Measurements from ENCODE around the gene COL23A1.

The COL23A1 gene

DNA sequence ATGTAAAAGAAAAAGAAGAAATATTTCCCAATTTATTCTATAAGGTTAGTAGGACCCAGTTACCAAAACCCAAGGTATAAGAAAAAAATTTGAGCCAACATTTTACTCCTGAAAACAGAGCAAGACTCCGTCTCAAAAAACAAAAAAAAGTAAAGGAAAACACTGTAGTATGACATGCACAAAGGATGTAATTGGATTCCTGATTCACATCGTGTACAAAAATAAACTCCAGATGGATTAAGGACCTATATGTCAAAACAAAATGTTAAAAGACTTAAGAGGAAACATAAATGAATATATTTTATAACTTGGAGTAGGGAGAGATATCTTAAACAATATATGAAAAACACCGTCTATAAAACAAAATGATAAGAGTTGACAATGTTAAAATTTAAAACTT, 371.4 kb downstream of the COL23A1 start:
- H3K4me3 ChIP-seq (ENCODE audit: low read depth, low read length), result no peak overlapping the region

DNA sequence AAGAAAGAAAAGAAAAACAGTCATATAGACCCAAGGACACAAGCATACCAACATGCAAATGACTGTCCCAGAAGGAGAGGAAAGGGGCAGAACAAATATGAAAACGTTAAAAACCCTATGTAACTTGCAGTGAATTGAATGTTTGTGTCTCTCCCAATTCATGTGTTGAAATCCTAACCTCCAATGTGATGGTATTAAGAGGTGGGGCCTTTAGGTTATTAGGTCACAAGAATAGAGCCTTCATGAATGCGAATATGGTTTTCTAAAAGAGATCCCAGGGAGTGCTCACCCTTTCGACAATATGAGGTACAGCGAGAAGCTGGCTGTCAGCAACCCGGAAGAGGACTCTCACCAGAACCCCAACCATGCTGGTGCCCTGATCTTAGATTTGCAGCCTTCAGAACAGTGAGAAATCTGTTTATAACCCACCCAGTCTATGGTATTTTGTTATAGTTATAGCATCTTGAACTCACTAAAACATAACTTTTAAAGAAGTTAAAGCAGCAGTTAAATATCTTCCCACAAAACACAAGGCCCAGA, 371.9 kb downstream of the COL23A1 start:
- H3K4me3 ChIP-seq (ENCODE audit: low read depth, low read length), result no peak overlapping the region

DNA sequence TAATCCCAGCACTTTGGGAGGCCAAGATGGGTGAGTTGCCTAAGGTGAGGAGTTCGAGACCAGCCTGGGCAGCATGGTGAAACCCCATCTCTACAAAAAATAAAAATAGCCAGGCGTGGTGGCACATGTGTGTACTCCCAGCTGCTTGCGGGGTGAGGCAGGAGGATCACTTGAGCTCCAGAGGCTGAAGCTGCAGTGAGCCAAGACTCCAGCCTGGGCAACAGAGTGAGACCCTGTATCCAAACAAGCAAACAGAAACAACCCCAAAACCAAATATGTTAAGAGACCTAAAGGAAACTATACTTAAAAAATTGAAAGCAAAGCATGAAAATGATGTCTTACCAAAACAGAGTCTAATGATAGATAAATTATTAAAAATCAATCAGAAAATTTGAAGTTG, 373.4 kb downstream of the COL23A1 start:
- H3K4me3 ChIP-seq (ENCODE audit: low read depth, low read length), result no peak overlapping the region

- H3K4me3 ChIP-seq (ENCODE audit: low read depth, low read length), result no peak overlapping the region
Measured at GRCh38 chr5:178216088-178216534, 374.1 kb downstream of the COL23A1 start.

DNA sequence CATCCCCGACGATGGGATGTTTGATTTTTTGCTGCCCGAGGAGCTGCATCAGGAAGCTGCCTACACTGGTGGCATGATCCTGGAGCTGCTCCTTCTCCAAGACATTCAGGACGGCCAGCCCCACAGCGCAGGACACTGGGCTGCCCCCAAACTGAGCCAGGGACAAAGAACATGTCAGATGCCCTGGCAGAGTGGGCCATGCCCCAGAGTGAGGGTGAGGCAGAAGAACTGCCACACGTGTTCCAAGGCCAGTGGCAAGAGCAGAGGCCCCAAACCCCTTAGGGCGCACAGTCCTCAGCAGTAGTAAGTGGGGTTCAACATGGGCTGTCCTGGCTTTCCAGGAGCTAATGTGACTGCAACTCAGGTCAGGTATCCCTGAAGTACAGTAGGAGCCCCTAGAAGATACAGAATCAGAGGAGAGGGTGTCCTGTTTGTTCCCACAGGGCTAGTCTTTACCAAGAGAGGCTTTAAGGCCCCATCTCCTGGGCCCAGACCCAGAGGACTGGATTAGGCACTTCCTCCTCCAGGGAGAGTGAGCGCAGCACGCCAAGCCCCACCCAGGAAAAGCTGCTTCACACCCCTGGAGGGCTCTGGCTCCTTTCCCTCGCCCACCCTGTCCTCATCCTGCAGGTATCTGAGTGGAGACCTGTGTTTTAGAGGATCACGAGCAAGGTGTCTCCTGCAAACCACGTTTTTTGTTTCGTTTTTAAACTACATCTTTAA, 374.8 kb downstream of the COL23A1 start:
- H3K4me3 ChIP-seq (ENCODE audit: low read depth, low read length), result no peak overlapping the region

GRCh38 chr5:178214160-178214803, 375.9 kb downstream of the COL23A1 start:
- H3K4me3 ChIP-seq (ENCODE audit: low read depth, low read length), result no peak overlapping the region

- H3K4me3 ChIP-seq (ENCODE audit: low read depth, low read length), result no peak overlapping the region
Measured at GRCh38 chr5:178213748-178214151, 376.4 kb downstream of the COL23A1 start.

DNA sequence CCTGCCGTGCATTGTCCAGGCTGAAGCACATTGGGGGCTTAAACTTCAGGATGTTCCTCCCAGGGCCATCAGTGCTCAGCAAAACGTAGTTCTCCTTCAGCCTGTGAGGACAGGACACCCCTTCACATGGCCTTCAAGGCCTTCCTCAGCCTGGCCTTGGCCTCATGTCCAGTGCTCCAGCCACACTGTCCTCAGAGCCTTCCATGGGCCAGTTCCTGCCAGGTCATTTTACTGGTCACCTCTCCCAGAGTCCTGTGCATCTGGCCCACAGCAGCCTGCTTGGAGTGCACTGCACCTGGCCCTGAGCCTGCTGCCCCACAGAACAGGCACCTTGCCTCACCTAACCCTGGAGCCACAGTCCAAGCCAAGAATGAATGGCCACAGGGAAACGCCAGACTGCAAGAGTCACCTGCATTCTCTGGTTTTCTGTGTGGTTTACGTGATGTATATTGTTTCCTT, 377.2 kb downstream of the COL23A1 start:
- H3K4me3 ChIP-seq (ENCODE audit: low read depth, low read length), result no peak overlapping the region

- H3K4me3 ChIP-seq (ENCODE audit: low read depth, low read length), result no peak overlapping the region
Measured at GRCh38 chr5:178212241-178213002, 377.8 kb downstream of the COL23A1 start.

- no peak overlapping the region for H3K4me3 ChIP-seq (ENCODE audit: low read depth, low read length)
Measured at GRCh38 chr5:178211095-178212048, 378.8 kb downstream of the COL23A1 start.

DNA sequence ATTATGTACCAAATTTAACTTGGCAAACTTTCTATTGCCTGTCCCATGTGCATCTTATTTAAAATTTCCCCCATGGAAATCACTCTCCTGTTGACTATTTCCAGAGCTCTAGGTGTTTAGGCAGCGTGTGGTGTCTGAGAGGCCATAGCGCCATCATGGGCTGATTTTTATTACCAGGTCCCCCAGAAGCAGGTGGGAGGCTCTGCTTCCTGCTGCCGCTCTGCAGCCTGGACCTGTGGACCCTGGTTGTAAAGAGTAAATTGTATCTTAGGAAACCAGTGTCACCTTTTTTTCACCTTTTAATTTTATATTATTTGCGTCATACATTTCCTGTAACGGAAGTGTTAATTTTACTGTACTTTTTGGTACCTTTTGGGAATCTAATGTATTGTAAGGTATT, 379.5 kb downstream of the COL23A1 start:
- no peak overlapping the region for H3K4me3 ChIP-seq (ENCODE audit: low read depth, low read length)

DNA sequence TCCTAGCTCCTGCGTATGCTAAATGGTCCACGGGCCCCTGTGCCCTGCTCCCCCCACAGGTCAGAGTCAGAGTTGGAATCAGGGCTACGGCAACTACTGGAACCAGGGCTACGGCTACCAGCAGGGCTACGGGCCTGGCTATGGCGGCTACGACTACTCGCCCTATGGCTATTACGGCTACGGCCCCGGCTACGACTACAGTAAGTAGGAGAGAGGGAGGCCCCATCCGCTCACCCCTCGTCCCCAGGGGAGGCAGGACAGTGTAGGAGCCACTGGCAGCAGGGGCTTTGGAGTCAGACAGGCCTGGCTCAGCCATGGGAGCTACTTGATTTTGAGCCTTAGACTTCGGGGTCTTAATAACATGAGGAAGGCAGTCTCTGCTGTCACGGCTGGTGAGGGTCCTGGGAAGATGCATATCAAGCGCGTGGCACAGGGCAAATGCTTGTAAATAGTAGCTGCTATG, 380.1 kb downstream of the COL23A1 start:
- no peak overlapping the region for H3K4me3 ChIP-seq (ENCODE audit: low read depth, low read length)

GRCh38 chr5:178209334-178210072, 380.7 kb downstream of the COL23A1 start:
- no peak overlapping the region for H3K4me3 ChIP-seq (ENCODE audit: low read depth, low read length)

- H3K4me3 ChIP-seq (ENCODE audit: low read depth, low read length), result no peak overlapping the region
Measured at GRCh38 chr5:178208540-178209227, 381.5 kb downstream of the COL23A1 start.

DNA sequence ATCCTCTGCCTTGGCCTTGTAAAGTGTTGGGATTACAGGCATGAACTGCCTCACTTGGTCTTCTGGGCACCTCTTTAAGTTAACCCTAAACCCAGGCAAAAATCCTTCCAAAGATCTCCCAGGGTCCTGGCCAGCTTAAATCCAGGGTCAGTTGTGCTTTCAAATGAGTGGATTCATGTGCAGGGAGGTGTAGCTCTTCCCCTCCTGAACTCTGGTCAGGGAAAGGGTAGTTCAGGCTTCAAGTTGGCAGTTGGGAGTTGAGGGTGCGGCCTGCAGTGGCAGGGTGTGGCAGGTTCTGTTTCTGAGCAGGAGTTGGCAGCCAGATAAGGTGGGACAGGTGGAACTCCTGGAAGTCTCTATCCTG, 382.3 kb downstream of the COL23A1 start:
- no peak overlapping the region for H3K4me3 ChIP-seq (ENCODE audit: low read depth, low read length)

- H3K4me3 ChIP-seq (ENCODE audit: low read depth, low read length), result no peak overlapping the region
Measured at GRCh38 chr5:178207183-178207916, 382.8 kb downstream of the COL23A1 start.

GRCh38 chr5:178206166-178207101, 383.8 kb downstream of the COL23A1 start:
- H3K4me3 ChIP-seq (ENCODE audit: low read depth, low read length), result peak overlapping the region; percentile 100

Measured in iPS-11a (cell line).